ENCODE measurements around the gene ELL2. TPM values are rescaled to one million over a fixed set of nuclear protein-coding genes. Genes with fewer than 3 reads are reported as not detected.
A peak's percentile ranks its signal among the peaks of the same experiment; 100 is the strongest.

The ELL2 gene
- total and polyA plus RNA-seq, 2 of the 13 experiments (the other 11 are each of a cell fraction or from before 2014, with no cell fraction given): 78.9 to 97.1 TPM

- TF ChIP-seq HBP1 (CRISPR knock-in tag; IDR thresholded peaks at IDR 0.05; ENCODE audit: low read depth) (no peak), CEBPG (CRISPR knock-in tag; IDR thresholded peaks at IDR 0.05) (peak; percentile 62), STAG1 (CRISPR knock-in tag; IDR thresholded peaks at IDR 0.05) (peak; percentile 96), ARNTL (CRISPR knock-in tag; IDR thresholded peaks at IDR 0.05) (no peak), HOMEZ (CRISPR knock-in tag; IDR thresholded peaks at IDR 0.05; ENCODE audit: low read depth) (0 out of 2 replicates have a peak, but pooled peaks have one; percentile 14), MAZ (IDR thresholded peaks at IDR 0.05; ENCODE audit: borderline replicate concordance, low read depth, low read length) (no peak), MAZ (CRISPR knock-in tag; IDR thresholded peaks at IDR 0.05; ENCODE audit: low read depth) (0 out of 2 replicates have a peak, but pooled peaks have one; percentile 25), HMGXB4 (CRISPR knock-in tag; IDR thresholded peaks at IDR 0.05; ENCODE audit: borderline replicate concordance in 1 of 2, low read depth in 1 of 2) (0 out of 4 replicates have a peak, but pooled peaks of 1 of the 2 experiments have one; percentile 52), FOXA3 (CRISPR knock-in tag; IDR thresholded peaks at IDR 0.05) (0 out of 2 replicates have a peak, but pooled peaks have one; percentile 10), MXI1 (IDR thresholded peaks at IDR 0.05; ENCODE audit: borderline replicate concordance, low read depth, low read length) (no peak), PBX2 (CRISPR knock-in tag; IDR thresholded peaks at IDR 0.05) (no peak), NFE2L2 (IDR thresholded peaks at IDR 0.05; ENCODE audit: low read length) (no peak), LCORL (IDR thresholded peaks at IDR 0.05) (no peak), LCORL (CRISPR knock-in tag; IDR thresholded peaks at IDR 0.05) (no peak), XRCC5 (optimal IDR thresholded peaks at IDR 0.05; ENCODE audit: low read length) (peak; percentile 13), TAF15 (IDR thresholded peaks at IDR 0.05; ENCODE audit: low read depth, low read length, poor library complexity, severe bottlenecking) (no peak), TOPORS (CRISPR knock-in tag; IDR thresholded peaks at IDR 0.05) (no peak), SMC3 (IDR thresholded peaks at IDR 0.05; ENCODE audit: low read length) (peak; percentile 97), YEATS4 (CRISPR knock-in tag; IDR thresholded peaks at IDR 0.05; ENCODE audit: borderline replicate concordance) (no peak), ZSCAN20 (CRISPR knock-in tag; IDR thresholded peaks at IDR 0.05; ENCODE audit: borderline replicate concordance) (no peak), RBM39 (IDR thresholded peaks at IDR 0.05; ENCODE audit: low read depth, low read length, poor library complexity, severe bottlenecking) (no peak), ZNF776 (CRISPR knock-in tag; IDR thresholded peaks at IDR 0.05) (no peak), CBX5 (CRISPR knock-in tag; IDR thresholded peaks at IDR 0.05; ENCODE audit: borderline replicate concordance) (no peak), REPIN1 (CRISPR knock-in tag; IDR thresholded peaks at IDR 0.05; ENCODE audit: borderline replicate concordance, low read depth) (peak; percentile 20; the same call in 1 of the 2 replicates)
These were observed 114.9 kb downstream of the ELL2 start (continued) for GRCh38 chr5:95846554-95847260.

Measured in HepG2 (cell line).